K562 (cell line): ENCODE results near the gene SLC6A13. TPM values are rescaled to one million over a fixed set of nuclear protein-coding genes. Genes with fewer than 3 reads are reported as not detected.

ENCODE experiments used
- ATAC-seq: fragments of 200-7000 bp; cut with Tn5 transposase; 3 replicates; pipeline ENCODE4 v1.9.1; 2020; ENCODE audit warnings: moderate library complexity
- BruUV-seq: library from RNA; stranded (reverse); fragments of 400-500 nt; replicated peaks from 2 replicates; lab custom pipeline; 2021; lab: Mats Ljungman, UMichigan
- CTCF ChIA-PET: fragments of 300-600 bp; formaldehyde crosslinking; extraction: SDS; loops from one replicate; lab custom pipeline; 2021; ENCODE audit warnings: low intra/inter-chr PET ratio; lab: Yijun Ruan, JAX
- POLR2A ChIA-PET: fragments of 300-600, 350-650 bp; sonication (Branson Sonifier 250); formaldehyde crosslinking; extraction: SDS; loops from one replicate; lab custom pipeline; 2021; ENCODE audit warnings: antibody characterized with exemption, inconsistent platforms; lab: Yijun Ruan, JAX
- DNase-seq, 4 experiments: peaks; one replicate each; pipeline versions ENCODE4 v3.0.0 to v3.0.0-alpha.2; 2011 to 2018; ENCODE audit warnings: low spot score in 3 of 4, mixed read lengths in 3 of 4; ENCODE audit errors: extremely low read depth in 1 of 4
- FAIRE-seq: peaks from 2 replicates; lab custom pipeline; 2011; peaks lifted over from hg19 to GRCh38; lab: Jason Lieb, UNC
- H2AFZ ChIP-seq: 2 replicates; pipeline ENCODE4 v1.6.0; 2011; ENCODE audit warnings: low read depth, low read length, control low read depth, inconsistent platforms
- H3K27ac ChIP-seq: fragments of 200-600 bp; 3 replicates; pipeline ENCODE4 v1.8.0; 2011; ENCODE audit warnings: low read depth, mild to moderate bottlenecking, control low read depth, inconsistent platforms, low read length, moderate library complexity, mixed read lengths; ENCODE audit errors: extremely low read depth
- H3K27me3 ChIP-seq, 2 experiments: fragments of 300-600 bp in 1 of 2; 2 replicates in 1 of 2; 3 replicates in 1 of 2; pipeline versions ENCODE4 v1.6.0 to v1.8.0; 2011; ENCODE audit warnings: inconsistent platforms in 2 of 2, low read length in 2 of 2, mild to moderate bottlenecking in 1 of 2, mixed read lengths in 1 of 2, moderate library complexity in 1 of 2; ENCODE audit not compliant: control insufficient read depth in 2 of 2, insufficient read depth in 2 of 2
- H3K36me3 ChIP-seq: fragments of 300-600 bp; 3 replicates; pipeline ENCODE4 v1.8.0; 2011; ENCODE audit warnings: mild to moderate bottlenecking, low read length, inconsistent platforms; ENCODE audit not compliant: control insufficient read depth, insufficient read depth
- H3K4me1 ChIP-seq, 2 experiments: fragments of 200-600 bp in 1 of 2; replicated peaks in 1 of 2; 2 replicates in 1 of 2; 3 replicates in 1 of 2; pipeline versions ENCODE4 v1.5.1 to v1.8.0; 2011; ENCODE audit warnings: inconsistent platforms in 2 of 2, low read length in 2 of 2, mild to moderate bottlenecking in 1 of 2, mixed read lengths in 1 of 2, moderate library complexity in 1 of 2; ENCODE audit not compliant: control insufficient read depth in 2 of 2, insufficient read depth in 2 of 2
- H3K4me2 ChIP-seq: 2 replicates; pipeline ENCODE4 v1.6.1; 2011; ENCODE audit warnings: low read length, control low read depth, inconsistent platforms, mixed read lengths; ENCODE audit not compliant: insufficient read depth
- H3K4me3 ChIP-seq: fragments of 200-600 bp; sonication (generic), shearing (Covaris generic); 2 replicates; pipeline ENCODE4 v1.5.1; 2016; ENCODE audit warnings: control low read depth, inconsistent platforms
- H3K79me2 ChIP-seq: fragments of 200-600 bp; 3 replicates; pipeline ENCODE4 v1.8.0; 2011; ENCODE audit warnings: low read length, inconsistent platforms; ENCODE audit not compliant: control insufficient read depth, insufficient read depth
- H3K9ac ChIP-seq, 2 experiments: 2 replicates each; pipeline versions ENCODE4 v1.6.0 to v1.6.1; 2011; ENCODE audit warnings: low read depth in 2 of 2, low read length in 2 of 2, control low read depth in 1 of 2, inconsistent platforms in 1 of 2, mild to moderate bottlenecking in 1 of 2, mixed read lengths in 1 of 2; ENCODE audit not compliant: insufficient read depth in 1 of 2
- H3K9me1 ChIP-seq: one replicate; pipeline ENCODE4 v1.6.0; 2011; ENCODE audit warnings: inconsistent platforms, mild to moderate bottlenecking, low read length, moderate library complexity; ENCODE audit not compliant: control insufficient read depth, insufficient read depth
- H3K9me3 ChIP-seq: replicated peaks from 2 replicates; pipeline ENCODE4 v1.5.1; 2011; ENCODE audit warnings: low read depth, low read length, inconsistent platforms; ENCODE audit not compliant: control insufficient read depth, insufficient read depth
- H4K20me1 ChIP-seq: replicated peaks from 2 replicates; pipeline ENCODE4 v1.6.1; 2011; ENCODE audit warnings: low read length, inconsistent platforms, mixed read lengths; ENCODE audit not compliant: control insufficient read depth, insufficient read depth
- EWSR1 ChIP-seq: fragments of 450-650 bp; IDR thresholded peaks from 2 replicates; pipeline ENCODE4 v1.6.1; 2018; ENCODE audit warnings: borderline replicate concordance, mild to moderate bottlenecking, low read depth, moderate library complexity; ENCODE audit not compliant: partially characterized antibody
- MTF1 ChIP-seq: fragments of 250-450 bp; sonication (Bioruptor Pico); IDR thresholded peaks from 2 replicates; pipeline ENCODE4 v1.9.0; 2021; ENCODE audit warnings: moderate library complexity, mild to moderate bottlenecking, inconsistent platforms, borderline replicate concordance
- NCOA6 ChIP-seq: fragments of 450-650 bp; IDR thresholded peaks from 2 replicates; pipeline ENCODE4 v1.6.1; 2017; ENCODE audit warnings: mild to moderate bottlenecking
- RBM17 ChIP-seq: fragments of 200-400 bp; formaldehyde crosslinking; IDR thresholded peaks from 2 replicates; pipeline ENCODE4 v1.6.1; 2017; ENCODE audit warnings: low read depth, mild to moderate bottlenecking, low read length, borderline replicate concordance
- SAFB2 ChIP-seq: fragments of 200-400 bp; formaldehyde crosslinking; IDR thresholded peaks from 2 replicates; pipeline ENCODE4 v1.6.1; 2018; ENCODE audit warnings: borderline replicate concordance, low read length, low read depth, moderate library complexity; ENCODE audit not compliant: severe bottlenecking
- ZKSCAN1 ChIP-seq: fragments of 150-350 bp; IDR thresholded peaks from 2 replicates; pipeline ENCODE4 v1.6.1; 2016; ENCODE audit warnings: low read depth, low read length
- ZNF124 ChIP-seq: sonication (generic); formaldehyde crosslinking; IDR thresholded peaks from 2 replicates; pipeline ENCODE4 v1.8.1; 2022; ENCODE audit warnings: missing genetic modification reagents
- ZNF146 ChIP-seq: IDR thresholded peaks from one replicate; pipeline ENCODE4 v1.6.1; 2018; ENCODE audit warnings: missing compliant biosample characterization; ENCODE audit not compliant: unreplicated experiment
- WGBS: fragments of 100-300 bp; shearing (Covaris generic); methylation state at CpG from one replicate; pipeline ENCODE4 v1.1.6; 2016; ENCODE audit warnings: low coverage, mixed read lengths; ENCODE audit not compliant: insufficient coverage; ENCODE audit errors: missing lambda C conversion rate; 5-methylcytosine and 5-hydroxymethylcytosine counted together
- in situ Hi-C: fragments of 300-500 bp; cut with MboI; formaldehyde crosslinking; loops from 4 replicates; pipeline ENCODE4 v1.15.0; 2018; ENCODE audit warnings: inconsistent platforms, mixed read lengths
- intact Hi-C: fragments of 100-400 bp; cut with micrococcal nuclease; formaldehyde crosslinking; loops from 2 replicates; pipeline ENCODE4 v1.14.2; 2022
- polyA plus RNA-seq, 8 experiments: library from polyadenylated mRNA; depleted of rRNA in 4 of 8; stranded (reverse) in 5 of 8; unstranded in 3 of 8; fragments of >200 nt; fragmentation: Nextera tagmentation in 2 of 8; fragmentation: Illumina TruSeq in 1 of 8; extraction: Ambion mirVana in 2 of 8; extraction: Trizol in 1 of 8; gene quantifications; 2 replicates each; pipeline versions ENCODE4 v1.2.1 to v1.2.3, GENCODE V29; 2011 to 2014; ENCODE audit warnings: inconsistent platforms in 1 of 8, missing spikeins in 1 of 8
- total RNA-seq, 7 experiments: library from RNA; depleted of rRNA in 6 of 7; stranded (reverse); fragments of >200 nt in 6 of 7; fragmentation: Illumina TruSeq in 2 of 7; extraction: Trizol in 2 of 7; gene quantifications; 2 replicates each; pipeline versions ENCODE4 v1.2.1 to v1.2.3, GENCODE V29; 2011 to 2021; ENCODE audit warnings: low replicate concordance in 1 of 7
- TF ChIP-seq, protein P1 (sequence below), 3 experiments: IDR thresholded peaks in 2 of 3; conservative IDR thresholded peaks in 1 of 3; 2 replicates each; pipeline ENCODE4 v1.5.1; 2011 to 2012; ENCODE audit warnings: low read length in 3 of 3, mild to moderate bottlenecking in 3 of 3, control low read depth in 2 of 3, improper control_type of control experiment in 1 of 3, inconsistent platforms in 1 of 3, low read depth in 1 of 3, mixed read lengths in 1 of 3, moderate library complexity in 1 of 3; ENCODE audit not compliant: insufficient read depth in 2 of 3
- TF ChIP-seq, protein P2 (sequence below): fragments of 450-650 bp; IDR thresholded peaks from 2 replicates; pipeline ENCODE4 v1.6.1; 2014; ENCODE audit warnings: low read depth, mild to moderate bottlenecking, moderate library complexity, borderline replicate concordance
- TF ChIP-seq, protein P3 (sequence below): fragments of 200-800 bp; sonication (Bioruptor generic); IDR thresholded peaks from 2 replicates; pipeline ENCODE4 v1.6.1; 2017; ENCODE audit warnings: missing genetic modification characterization, missing compliant biosample characterization
- TF ChIP-seq, protein P4 (sequence below): fragments of 250-450 bp; sonication (Bioruptor Pico); IDR thresholded peaks from 2 replicates; pipeline ENCODE4 v1.9.0; 2021; ENCODE audit warnings: mild to moderate bottlenecking

The SLC6A13 gene
- total and polyA plus RNA-seq, 9 of the 15 experiments (the other 6 are each of a cell fraction or from before 2014, with no cell fraction given) = 0.06 to 0.33 (median 0.22) TPM; not detected in 4

DNA sequence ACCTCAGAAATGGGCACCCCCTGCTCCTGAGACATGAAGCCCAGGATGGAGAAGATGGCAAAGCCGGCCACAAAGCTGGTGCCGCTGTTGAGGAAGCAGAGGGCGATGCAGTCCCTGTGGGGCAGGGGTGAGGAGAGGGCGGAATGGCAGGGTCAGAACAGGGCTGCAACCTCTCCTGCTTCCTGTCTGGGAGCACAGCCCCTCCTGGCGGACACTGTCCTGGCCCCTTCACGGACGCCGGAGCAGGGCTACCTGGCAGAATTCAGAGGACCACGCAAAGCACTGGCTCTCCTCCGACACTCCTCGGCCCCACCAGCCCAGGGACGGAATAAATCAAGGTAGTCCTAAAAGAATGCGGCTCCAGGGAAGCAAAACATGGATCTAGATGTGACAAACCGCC is 36.2 kb downstream of the SLC6A13 start (continued):
- TF ChIP-seq, protein P1, sequence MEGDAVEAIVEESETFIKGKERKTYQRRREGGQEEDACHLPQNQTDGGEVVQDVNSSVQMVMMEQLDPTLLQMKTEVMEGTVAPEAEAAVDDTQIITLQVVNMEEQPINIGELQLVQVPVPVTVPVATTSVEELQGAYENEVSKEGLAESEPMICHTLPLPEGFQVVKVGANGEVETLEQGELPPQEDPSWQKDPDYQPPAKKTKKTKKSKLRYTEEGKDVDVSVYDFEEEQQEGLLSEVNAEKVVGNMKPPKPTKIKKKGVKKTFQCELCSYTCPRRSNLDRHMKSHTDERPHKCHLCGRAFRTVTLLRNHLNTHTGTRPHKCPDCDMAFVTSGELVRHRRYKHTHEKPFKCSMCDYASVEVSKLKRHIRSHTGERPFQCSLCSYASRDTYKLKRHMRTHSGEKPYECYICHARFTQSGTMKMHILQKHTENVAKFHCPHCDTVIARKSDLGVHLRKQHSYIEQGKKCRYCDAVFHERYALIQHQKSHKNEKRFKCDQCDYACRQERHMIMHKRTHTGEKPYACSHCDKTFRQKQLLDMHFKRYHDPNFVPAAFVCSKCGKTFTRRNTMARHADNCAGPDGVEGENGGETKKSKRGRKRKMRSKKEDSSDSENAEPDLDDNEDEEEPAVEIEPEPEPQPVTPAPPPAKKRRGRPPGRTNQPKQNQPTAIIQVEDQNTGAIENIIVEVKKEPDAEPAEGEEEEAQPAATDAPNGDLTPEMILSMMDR (IDR thresholded peaks at IDR 0.05 in 2 of 3, conservative IDR thresholded peaks at IDR 0.05 in 1 of 3; ENCODE audit: insufficient read depth in 2 of 3, low read depth in 1 of 3, low read length in 3 of 3) = peak; percentile 13 to 28 (median 23); a peak in 2 of 6 replicates
- TF ChIP-seq, all 486 proteins: peak for 2

DNA sequence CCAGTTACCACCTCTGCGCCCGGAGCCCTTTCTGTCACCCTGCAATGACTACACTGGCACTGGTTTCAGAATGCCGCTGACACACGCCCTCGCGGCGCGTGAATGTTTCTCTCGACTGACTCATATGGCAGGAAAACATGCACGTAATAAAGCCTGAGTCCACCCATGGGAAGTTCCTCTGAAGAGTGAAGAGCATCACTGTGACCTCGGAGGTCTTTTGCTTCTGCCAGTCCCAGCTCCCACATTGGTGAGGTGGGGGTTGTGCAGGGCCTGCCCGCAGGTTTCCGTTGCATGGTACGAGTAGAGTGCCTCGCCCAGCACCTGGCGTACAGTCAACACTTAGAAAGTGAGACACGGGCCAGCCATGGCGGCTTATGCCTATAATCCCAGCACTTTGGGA is 37.6 kb downstream of the SLC6A13 start:
- Histone ChIP-seq H3K4me3 (no peak overlapping the region), H3K27me3 (peaks cover 13 to 81% of the 10 kb centered on the region in 2 experiments), H3K9ac (no peak overlapping the region), H3K9me1 (no peaks in the 10 kb centered on the region), H3K9me3 (no peaks in the 10 kb centered on the region), H3K36me3 (no peaks in the 10 kb centered on the region), H4K20me1 (0 out of 2 replicates have a peak, but pooled peaks cover 4% of the 10 kb centered on the region), H2AFZ (no peak overlapping the region), H3K4me2 (no peak overlapping the region), H3K79me2 (no peaks in the 10 kb centered on the region), H3K27ac (no peak overlapping the region), H3K4me1 (peaks cover 0 to 1% of the 10 kb centered on the region in 2 experiments; a peak in 1 of 5 replicates)
- in situ Hi-C loops (no loop called here), intact Hi-C loops (no loop called here)
- no TSS peak for BruUV-seq
- ChIA-PET POLR2A (interaction anchor here (0.6 kb wide), 1 partner anchor 110 kb away, joined by 3 read pairs; no protein-coding TSS in a partner anchor), CTCF (no interaction called here)
- ATAC-seq (no peak), DNase-seq (no peak), FAIRE-seq (no peak)
- WGBS = 21% methylated on average over 12 of the region's 18 CpGs
- no peak for TF ChIP-seq ZNF146 (CRISPR knock-in tag)
- no peak for TF ChIP-seq MTF1 (CRISPR knock-in tag)
- TF ChIP-seq, protein P2, sequence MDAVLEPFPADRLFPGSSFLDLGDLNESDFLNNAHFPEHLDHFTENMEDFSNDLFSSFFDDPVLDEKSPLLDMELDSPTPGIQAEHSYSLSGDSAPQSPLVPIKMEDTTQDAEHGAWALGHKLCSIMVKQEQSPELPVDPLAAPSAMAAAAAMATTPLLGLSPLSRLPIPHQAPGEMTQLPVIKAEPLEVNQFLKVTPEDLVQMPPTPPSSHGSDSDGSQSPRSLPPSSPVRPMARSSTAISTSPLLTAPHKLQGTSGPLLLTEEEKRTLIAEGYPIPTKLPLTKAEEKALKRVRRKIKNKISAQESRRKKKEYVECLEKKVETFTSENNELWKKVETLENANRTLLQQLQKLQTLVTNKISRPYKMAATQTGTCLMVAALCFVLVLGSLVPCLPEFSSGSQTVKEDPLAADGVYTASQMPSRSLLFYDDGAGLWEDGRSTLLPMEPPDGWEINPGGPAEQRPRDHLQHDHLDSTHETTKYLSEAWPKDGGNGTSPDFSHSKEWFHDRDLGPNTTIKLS = no peak
- TF ChIP-seq, protein P3, sequence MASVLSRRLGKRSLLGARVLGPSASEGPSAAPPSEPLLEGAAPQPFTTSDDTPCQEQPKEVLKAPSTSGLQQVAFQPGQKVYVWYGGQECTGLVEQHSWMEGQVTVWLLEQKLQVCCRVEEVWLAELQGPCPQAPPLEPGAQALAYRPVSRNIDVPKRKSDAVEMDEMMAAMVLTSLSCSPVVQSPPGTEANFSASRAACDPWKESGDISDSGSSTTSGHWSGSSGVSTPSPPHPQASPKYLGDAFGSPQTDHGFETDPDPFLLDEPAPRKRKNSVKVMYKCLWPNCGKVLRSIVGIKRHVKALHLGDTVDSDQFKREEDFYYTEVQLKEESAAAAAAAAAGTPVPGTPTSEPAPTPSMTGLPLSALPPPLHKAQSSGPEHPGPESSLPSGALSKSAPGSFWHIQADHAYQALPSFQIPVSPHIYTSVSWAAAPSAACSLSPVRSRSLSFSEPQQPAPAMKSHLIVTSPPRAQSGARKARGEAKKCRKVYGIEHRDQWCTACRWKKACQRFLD = no peak
- TF ChIP-seq RBM17 = no peak
- no peak for TF ChIP-seq NCOA6
- no peak for TF ChIP-seq SAFB2
- no peak for TF ChIP-seq ZNF124
- no peak for TF ChIP-seq EWSR1
- TF ChIP-seq, protein P4, sequence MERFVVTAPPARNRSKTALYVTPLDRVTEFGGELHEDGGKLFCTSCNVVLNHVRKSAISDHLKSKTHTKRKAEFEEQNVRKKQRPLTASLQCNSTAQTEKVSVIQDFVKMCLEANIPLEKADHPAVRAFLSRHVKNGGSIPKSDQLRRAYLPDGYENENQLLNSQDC = no peak
- TF ChIP-seq ZKSCAN1 = no peak
